NCI-H748 (cell line): ENCODE data around the gene STX1B.
"Not testable (repeated sequence)": the region's sequence is repeated elsewhere in the genome, so short reads cannot be mapped to it uniquely, and the experiment has no call there.

Source experiments
- DNase-seq: peaks from one replicate; lab custom pipeline; 2025; ENCODE audit not compliant: unreplicated experiment; lab: John Stamatoyannopoulos, UW

The STX1B gene

GRCh38 chr16:31016018-31016417 lies 5.6 kb upstream of the STX1B start:
- DNase-seq, result no peak

GRCh38 chr16:31013292-31013691 lies 2.9 kb upstream of the STX1B start:
- not testable (repeated sequence) for DNase-seq

GRCh38 chr16:31011815-31012214 lies 1.4 kb upstream of the STX1B start:
- DNase-seq, result not testable (repeated sequence)

GRCh38 chr16:31009894-31010584 lies 399 bp downstream of the STX1B start:
- DNase-seq, result no peak

GRCh38 chr16:31009120-31009519 lies 1.3 kb downstream of the STX1B start:
- DNase-seq, result no peak

- no peak for DNase-seq
Measured at GRCh38 chr16:31008551-31008950, 1.9 kb downstream of the STX1B start.

GRCh38 chr16:31008149-31008548 lies 2.3 kb downstream of the STX1B start:
- DNase-seq, result no peak

- no peak for DNase-seq
Measured at GRCh38 chr16:31007684-31008083, 2.8 kb downstream of the STX1B start.

GRCh38 chr16:31006589-31006988 lies 3.8 kb downstream of the STX1B start:
- DNase-seq, result no peak

GRCh38 chr16:31006086-31006385 lies 4.4 kb downstream of the STX1B start:
- no peak for DNase-seq

- no peak for DNase-seq
Measured at GRCh38 chr16:31005350-31006085, 4.9 kb downstream of the STX1B start.

- DNase-seq, result no peak
Measured at GRCh38 chr16:31004658-31005057, 5.8 kb downstream of the STX1B start.

GRCh38 chr16:31003744-31004143 lies 6.7 kb downstream of the STX1B start:
- no peak for DNase-seq

- no peak for DNase-seq
Measured at GRCh38 chr16:31002862-31003341, 7.5 kb downstream of the STX1B start.

GRCh38 chr16:31002250-31002700 lies 8.2 kb downstream of the STX1B start:
- no peak for DNase-seq

GRCh38 chr16:31001507-31002249 lies 8.8 kb downstream of the STX1B start:
- DNase-seq, result no peak

GRCh38 chr16:31000671-31001382 lies 9.6 kb downstream of the STX1B start:
- no peak for DNase-seq

- no peak for DNase-seq
Measured at GRCh38 chr16:30998852-30999761, 11.3 kb downstream of the STX1B start.

GRCh38 chr16:30997725-30998711 lies 12.4 kb downstream of the STX1B start:
- DNase-seq, result no peak
